HFF-Myc (cell line): ENCODE results near the gene PCNX3.

Experiments
- DNase-seq: peaks from one replicate; pipeline ENCODE4 v3.0.0-alpha.2; 2011; ENCODE audit warnings: low read depth; ENCODE audit errors: extremely low read depth
- H3K4me3 ChIP-seq: replicated peaks from 2 replicates; pipeline ENCODE4 v1.5.1; 2011; ENCODE audit warnings: low read depth, mild to moderate bottlenecking, control low read depth, low read length
- TF ChIP-seq, protein P1 (sequence below): IDR thresholded peaks from 2 replicates; pipeline ENCODE4 v1.5.1; 2012; ENCODE audit warnings: mild to moderate bottlenecking, low read depth, low read length, control low read depth; ENCODE audit errors: missing control alignments

PCNX3 gene

GRCh38 chr11:65685981-65686380, 70.4 kb downstream of the PCNX3 start:
- DNase-seq, result no peak
- TF ChIP-seq, protein P1, sequence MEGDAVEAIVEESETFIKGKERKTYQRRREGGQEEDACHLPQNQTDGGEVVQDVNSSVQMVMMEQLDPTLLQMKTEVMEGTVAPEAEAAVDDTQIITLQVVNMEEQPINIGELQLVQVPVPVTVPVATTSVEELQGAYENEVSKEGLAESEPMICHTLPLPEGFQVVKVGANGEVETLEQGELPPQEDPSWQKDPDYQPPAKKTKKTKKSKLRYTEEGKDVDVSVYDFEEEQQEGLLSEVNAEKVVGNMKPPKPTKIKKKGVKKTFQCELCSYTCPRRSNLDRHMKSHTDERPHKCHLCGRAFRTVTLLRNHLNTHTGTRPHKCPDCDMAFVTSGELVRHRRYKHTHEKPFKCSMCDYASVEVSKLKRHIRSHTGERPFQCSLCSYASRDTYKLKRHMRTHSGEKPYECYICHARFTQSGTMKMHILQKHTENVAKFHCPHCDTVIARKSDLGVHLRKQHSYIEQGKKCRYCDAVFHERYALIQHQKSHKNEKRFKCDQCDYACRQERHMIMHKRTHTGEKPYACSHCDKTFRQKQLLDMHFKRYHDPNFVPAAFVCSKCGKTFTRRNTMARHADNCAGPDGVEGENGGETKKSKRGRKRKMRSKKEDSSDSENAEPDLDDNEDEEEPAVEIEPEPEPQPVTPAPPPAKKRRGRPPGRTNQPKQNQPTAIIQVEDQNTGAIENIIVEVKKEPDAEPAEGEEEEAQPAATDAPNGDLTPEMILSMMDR, result no peak
- H3K4me3 ChIP-seq, result no peak overlapping the region
